Raji (cell line): ENCODE measurements around the gene GDF11.

ENCODE experiments used
- POLR2A ChIP-seq: IDR thresholded peaks from 2 replicates; pipeline ENCODE4 v1.6.1; 2011; ENCODE audit warnings: low read depth, low read length, control low read depth; ENCODE audit not compliant: insufficient read depth

Gene GDF11

DNA sequence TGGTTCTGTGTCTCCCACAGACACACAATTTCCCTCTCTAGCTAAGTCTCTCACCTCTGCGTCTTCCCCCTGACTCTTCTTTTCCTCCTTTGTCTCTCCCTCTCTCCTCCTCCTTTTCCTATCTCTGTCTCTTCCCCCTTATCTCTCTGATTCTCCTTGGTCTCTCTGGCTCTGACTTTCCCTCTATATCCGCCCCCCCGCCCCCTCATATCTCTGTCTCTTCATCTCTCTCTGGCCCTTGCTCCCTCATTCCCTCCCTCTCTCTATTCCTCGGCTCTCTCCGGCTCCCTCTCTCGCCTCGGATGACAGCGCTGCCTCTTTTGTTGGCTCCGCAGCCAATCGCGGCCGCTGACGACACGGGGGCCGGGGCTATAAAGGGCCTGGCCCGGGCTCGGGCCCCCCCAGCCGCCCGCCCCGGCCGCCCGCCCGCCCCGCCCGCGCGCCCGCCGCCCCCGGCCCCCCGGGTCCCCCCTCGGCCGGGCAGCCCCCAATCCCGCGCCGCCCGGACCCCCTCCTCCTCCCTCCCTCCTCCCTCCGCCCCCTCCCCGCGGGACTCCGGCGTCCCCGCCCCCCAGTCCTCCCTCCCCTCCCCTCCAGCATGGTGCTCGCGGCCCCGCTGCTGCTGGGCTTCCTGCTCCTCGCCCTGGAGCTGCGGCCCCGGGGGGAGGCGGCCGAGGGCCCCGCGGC is at the start of gene GDF11:
Gene GDF11, plus strand, starts transcription at position 404 of the 687 bp plus-strand sequence. Its CDS starts 195 bp downstream, at position 599.
- TF ChIP-seq POLR2A: no peak

DNA sequence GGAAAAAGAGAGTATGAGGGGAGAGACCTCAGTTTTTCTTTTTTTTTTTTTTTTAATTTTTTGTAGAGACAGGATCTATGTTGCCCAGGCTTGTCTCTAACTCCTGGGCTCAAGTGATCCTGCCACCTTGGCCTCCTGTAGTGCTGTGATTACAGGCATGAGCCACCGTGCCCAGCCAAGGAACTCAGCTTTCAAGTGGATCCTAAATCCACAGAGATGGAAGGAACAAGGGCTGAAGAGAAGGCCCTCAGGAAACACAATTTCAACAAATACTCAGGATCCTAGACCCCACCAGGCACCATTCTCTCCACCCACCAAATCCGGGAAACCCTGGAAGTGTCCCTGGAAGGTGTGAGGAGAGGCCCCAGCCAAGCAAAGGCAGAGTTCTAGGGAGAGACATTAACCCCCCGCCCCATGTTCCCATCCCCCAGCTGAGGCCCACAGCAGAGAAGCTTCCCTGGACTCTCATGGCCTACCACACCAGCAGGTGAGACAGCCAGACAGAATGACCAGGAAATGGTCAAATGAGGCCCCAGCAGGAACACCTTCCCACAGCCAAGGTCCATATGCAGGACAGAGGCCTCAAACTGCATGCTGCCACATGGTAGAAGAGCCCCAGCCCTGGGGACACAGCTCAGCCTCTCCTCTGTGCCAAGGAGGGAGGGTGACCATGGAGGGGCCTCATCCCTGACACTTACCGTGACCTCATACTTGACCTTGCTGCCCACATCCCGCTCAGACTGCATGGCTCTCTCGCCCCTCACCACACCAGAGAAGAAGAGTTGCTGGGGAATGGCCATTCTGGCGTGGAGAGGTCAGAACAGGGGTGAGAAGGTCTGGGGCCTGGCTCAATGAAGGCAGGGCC is 49.4 kb upstream of the GDF11 start:
- TF ChIP-seq POLR2A: no peak

DNA sequence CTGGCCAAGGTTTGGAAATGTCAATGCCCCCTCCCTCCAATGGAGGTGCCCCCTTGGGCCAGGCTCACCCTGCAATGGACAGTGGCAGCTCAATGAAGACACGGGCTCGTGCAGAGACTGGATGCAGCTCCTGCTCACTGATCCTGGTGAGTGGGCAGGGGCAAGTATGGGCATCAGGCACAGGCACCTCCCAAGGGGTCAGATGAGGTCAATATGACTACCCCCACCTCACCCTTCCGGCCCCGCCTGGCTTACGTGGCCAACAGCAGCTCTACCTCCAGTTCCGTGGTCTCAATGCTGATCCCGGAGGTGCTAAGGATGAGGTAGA is 48.8 kb upstream of the GDF11 start:
- no peak for TF ChIP-seq POLR2A

DNA sequence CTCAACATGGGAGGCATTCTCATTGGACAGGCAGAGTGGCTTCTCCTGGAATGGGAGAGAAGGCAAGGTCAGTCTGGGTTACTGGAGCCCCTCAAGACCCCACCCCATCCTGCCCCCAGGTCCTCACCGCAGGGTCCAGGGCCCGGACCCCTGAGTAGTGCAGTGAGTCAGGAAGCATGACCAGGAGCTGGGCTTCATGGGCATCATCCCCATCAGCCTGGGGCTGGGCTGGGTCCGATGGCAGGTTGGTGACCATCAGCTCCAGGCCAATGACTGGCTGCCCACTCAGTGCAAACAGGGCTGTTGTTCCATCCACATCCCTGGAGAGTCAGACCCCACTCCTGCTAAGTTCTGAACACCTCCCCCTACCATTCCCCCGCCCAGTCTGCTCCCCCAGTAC is 48.3 kb upstream of the GDF11 start:
- TF ChIP-seq POLR2A: no peak

DNA sequence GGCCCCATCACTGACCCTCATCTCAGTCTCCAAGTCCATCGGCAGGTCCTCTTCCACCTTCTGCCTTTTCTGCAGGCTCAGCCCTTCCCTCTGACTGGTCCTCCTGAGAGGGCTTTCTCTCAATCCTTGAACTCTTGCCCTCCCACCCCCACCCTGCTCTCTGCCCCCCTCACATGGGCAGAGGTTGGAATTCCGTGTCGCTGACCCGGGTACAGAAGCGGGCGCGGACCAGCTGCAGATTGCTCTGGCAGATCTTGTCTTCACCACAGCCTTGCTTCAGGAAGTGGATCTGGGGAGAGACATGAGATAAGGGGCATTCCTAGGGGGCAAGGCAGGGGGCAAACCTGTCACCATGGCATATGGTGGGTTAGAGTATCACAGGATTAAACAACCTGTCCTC is 47.6 kb upstream of the GDF11 start:
- TF ChIP-seq POLR2A: no peak

DNA sequence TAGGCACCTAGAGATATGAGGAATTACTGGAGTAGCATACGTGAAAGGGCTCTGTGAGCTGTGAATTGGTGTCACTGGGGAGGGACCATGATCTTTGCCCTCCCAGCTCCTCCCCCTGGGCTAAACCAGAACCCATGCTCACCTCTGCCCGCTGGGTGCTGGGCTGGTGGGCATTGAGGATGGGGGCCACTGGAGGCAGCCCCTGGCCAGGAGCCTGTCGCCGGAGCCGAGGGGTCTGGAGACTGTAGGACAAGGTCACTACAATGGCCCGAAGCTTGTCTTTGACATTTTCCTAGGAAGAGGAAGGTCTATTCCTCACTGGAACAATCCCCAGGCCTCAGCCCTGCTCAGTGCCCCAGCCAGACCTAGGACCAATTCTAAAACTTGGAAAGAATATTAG is 46.8 kb upstream of the GDF11 start:
- no peak for TF ChIP-seq POLR2A

DNA sequence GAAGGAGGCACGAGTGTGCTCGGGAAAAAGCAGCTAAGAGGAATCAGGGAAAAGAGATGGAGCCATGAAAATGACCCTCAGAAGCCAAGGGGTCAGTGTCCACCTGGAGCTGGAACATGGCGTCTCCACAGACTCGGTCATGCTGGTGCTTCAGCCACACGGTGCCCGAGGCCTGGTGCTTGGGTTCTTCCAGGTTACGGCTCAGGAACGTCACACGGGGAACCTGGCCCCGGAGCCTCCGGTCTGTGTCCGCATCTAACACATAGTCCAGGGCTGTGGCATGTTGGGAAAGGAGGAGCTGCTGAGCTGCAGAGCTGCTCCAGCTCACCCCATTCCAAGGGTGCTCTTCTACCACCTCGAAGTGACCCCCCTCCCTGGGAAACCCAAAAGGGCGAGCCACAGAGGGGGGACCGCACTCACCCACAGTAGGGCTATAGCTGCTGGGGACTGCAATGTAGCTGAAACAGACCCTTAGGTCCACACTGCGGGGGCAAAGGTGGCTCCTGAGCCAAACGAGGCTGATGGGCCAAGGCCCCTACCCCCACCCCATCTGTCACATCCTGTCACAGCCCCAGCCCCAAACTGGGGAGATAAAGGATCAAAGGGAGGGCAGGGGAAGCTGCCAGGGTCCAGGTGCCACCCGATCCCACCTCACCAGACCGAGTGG is 46.0 kb upstream of the GDF11 start:
- TF ChIP-seq POLR2A: no peak

DNA sequence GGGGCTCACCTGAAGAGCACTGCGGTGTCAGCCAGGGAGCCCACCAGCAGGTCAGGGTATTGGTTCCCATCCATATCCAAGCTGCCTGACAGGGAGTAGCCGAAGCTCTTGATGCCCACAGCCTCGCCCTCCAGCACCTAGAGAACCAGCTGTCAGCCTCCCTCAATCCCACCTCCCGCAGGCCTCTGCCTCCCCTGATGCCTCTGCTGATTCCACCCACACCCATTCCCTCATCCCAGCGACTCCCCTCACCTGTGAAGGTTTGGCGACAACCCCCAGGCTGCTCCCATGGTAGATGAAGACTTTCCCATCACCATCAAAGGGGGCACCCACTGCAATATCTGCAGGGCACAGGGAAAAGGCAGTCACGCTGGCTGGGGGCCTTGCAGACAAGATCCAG is 45.2 kb upstream of the GDF11 start:
- TF ChIP-seq POLR2A: no peak

DNA sequence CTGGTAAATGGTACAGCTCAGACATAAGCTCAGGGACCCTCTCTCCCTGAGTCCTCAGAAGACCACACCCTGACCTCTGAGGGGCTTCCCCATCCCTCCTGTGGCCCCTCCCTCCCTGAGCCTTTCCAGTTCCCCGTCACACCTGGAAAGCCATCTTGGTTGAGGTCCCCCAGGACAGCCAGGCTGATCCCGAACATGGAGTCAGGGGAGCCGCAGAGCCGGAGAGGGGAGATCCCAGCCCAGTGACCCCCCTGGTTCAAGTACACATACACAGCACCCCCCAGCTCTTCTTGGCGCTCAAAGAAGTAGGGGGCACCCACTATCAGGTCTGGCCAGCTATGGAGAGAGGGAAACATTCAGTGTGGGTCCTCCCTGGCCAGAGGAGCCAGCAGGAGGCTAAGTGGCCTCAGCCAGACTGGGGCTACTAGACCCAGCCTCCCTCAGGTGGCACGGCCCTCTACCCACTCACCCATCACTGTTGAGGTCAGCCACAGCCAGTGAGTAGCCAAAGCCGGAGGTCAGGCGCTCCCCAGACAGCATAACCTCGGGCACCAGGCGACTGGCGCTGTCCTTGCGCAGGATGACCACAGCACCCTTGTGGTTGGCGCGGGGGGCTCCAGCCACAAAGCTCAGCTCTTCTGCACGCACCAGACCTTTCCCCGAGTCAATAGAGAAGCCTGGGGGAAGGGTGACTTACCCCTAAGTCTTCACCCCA is 44.5 kb upstream of the GDF11 start:
- no peak for TF ChIP-seq POLR2A

DNA sequence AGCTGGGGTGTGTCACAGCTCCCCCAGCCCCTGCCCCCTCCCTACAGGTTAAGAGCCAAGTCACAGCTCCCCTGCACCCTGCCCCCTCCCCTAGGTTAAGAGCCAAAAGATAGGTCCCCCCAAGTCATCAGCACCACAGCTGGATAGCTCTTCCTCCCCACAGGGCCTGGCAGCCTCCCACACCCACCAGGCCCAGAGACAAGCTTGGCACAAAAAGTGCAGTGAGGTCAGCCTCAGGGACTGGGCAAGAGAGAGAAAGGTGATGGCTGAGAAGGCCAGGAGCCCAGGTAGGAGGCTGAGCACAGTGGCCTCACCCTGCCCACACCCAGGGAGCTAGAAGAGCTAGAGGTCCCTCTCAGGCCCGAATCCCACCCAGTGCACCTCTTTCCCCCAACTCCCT is 44.0 kb upstream of the GDF11 start:
- TF ChIP-seq POLR2A: no peak

DNA sequence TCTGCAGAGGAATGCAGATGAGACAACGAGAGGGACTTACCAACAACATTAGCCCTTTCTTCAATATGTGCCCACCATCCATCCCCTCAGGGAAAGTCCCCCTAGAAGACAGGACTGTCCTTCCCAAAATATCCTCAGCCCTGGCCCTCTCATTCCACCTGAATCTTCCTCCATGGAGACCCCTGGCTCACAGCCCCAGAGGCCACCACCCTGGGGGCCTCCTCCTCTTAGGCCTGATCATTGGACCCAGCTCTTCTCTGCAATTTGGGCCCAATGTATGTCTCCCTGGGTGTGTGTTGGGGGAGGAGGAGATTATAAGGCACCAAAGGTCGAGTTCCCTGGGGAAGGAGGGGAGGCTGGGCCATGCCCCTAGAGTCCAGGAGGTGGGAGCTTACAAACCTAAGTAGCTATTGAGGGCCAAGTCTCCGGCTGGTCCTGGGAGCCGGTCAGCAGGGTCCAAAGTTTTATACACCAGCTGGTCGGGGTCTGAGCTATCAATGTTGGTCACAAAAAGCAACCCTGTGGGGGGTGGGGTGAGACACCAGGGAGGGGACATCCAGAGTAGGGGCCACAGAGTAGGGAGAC is 43.4 kb upstream of the GDF11 start:
- no peak for TF ChIP-seq POLR2A

DNA sequence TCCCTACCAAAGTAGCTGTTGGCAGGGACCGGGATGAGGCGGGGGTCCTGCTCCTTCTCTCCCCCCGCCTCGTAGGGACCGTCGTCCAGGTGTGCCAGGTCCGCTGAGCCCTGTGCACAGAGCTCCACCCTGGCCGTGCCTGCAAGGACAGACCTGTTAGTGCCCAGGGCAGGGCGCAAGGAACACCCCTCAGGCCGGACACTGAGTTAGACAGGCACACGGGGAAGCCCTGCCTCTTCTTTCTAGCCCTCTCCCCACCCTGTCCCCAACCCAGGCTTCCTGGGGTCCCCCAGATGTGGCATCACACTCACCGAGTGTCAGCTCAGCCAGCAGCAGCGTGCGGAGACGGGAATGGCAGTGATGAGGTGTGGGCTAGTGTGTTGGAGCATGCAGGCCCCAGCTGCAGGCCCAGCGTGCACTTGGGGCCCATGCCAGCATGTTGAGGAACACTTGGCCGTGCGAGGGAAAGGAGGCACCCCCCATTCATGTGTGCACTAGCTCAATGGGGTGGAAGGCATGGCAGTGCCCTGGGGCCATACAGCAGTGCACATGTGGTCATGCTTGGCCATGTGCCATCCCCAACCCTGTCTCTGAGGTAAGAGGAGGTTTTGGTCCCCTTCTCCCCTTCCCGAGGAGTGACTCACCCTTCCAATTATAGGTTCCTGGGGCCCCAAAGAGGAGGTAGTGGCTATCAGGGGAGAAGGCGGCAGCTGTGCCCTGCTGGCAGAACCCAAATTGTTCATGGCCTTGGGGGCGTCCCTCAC is 42.5 kb upstream of the GDF11 start:
- TF ChIP-seq POLR2A: no peak

DNA sequence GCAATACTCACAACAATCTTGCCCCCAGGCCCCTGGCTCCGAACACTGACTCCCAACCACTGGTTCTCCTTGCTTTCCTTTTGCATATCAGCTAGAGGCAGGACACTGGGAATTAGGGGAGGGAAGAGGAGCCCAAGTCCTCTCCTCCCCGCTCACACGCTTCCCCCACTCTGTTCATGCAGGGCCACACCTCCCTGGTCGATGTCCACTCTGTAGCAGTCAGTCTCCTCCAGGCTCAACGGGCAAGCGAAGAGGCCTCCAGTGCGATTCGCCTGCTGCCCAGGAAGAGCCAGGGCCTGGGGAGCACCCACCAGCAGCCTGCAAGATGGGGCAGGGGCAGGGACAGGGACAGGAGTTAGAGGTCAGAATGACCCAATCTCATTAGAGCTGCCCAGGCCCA is 40.1 kb upstream of the GDF11 start:
- no peak for TF ChIP-seq POLR2A

DNA sequence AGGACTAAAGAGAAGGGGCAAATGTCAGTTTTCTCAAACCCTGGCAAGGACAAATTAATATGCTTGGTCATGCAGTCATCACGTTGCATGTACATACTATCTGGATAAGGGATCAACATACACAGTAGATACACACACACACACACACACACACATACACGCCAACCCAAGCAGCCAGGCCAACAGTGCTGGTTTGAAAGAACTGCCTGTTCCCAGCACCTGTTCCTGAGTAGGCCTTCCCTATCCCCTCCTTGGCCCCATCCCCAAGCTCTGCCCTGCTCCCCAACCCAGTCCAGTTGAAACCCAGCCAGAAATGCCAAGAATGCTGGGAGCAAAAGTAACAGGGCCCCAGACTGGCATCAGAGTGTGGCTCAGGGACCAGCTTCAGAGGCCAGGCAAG is 39.6 kb upstream of the GDF11 start:
- no peak for TF ChIP-seq POLR2A

DNA sequence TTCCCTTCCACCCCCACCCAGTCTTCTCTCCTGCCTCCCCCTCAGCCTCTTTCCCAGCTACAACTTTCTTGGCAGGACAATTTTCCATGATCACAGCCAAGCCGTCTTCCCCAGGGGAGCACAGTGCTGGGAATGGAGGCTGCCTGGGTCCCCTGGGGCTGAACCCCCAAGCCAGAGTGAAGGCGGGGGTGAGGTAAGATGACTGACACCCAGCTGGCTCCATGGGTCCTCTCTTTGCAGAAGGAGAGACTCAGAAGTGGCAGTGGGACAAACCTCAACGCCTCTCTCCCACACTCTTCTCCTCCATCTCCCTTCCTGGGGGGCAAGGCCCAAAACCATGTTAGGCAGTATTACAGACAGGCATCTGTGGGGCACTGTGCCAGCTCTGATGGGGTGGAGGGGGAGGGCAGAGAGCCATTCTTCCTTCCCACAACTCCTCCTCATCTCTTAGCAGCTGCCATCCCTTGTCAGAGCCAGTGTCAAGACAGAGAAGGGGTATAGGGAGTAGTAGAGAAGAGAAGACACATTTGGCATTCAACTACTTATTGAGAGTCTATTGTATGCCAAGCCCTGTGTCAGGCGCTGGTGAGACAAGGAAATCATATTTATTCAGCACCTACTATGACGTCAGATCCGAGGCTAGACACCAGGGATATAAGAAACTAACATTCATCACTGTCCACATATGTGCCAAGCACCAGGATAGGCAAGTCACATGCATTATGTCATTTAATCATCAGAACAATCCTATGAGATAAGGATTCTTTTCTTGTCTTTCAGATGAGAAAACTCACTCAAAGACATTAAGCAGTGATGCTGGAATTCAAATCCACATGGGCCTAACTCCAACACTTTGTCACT is 38.8 kb upstream of the GDF11 start:
- no peak for TF ChIP-seq POLR2A
